Panc1 (cell line): ENCODE measurements around the gene PDS5B.

ENCODE experiments used
- CTCF ChIP-seq: fragments of 450-650 bp; IDR thresholded peaks from 2 replicates; pipeline ENCODE4 v1.5.1; 2017; ENCODE audit warnings: mild to moderate bottlenecking
- POLR2AphosphoS5 ChIP-seq: IDR thresholded peaks from 2 replicates; pipeline ENCODE4 v1.6.1; 2012; ENCODE audit warnings: mild to moderate bottlenecking, low read depth, low read length, moderate library complexity
- SIN3A ChIP-seq: IDR thresholded peaks from 2 replicates; pipeline ENCODE4 v1.6.1; 2012; ENCODE audit warnings: low read depth, mild to moderate bottlenecking, low read length, moderate library complexity, borderline replicate concordance; ENCODE audit not compliant: insufficient read depth
- TCF7L2 ChIP-seq: IDR thresholded peaks from 2 replicates; pipeline ENCODE4 v1.6.1; 2011; ENCODE audit warnings: mild to moderate bottlenecking, low read depth, low read length, inconsistent platforms
- TF ChIP-seq, protein P1 (sequence below), 2 experiments: IDR thresholded peaks; 2 replicates each; pipeline ENCODE4 v1.6.1; 2011 to 2012; ENCODE audit warnings: low read depth in 2 of 2, control low read depth in 1 of 2, low read length in 1 of 2, mild to moderate bottlenecking in 1 of 2, moderate library complexity in 1 of 2; ENCODE audit not compliant: insufficient read depth in 1 of 2

DNA sequence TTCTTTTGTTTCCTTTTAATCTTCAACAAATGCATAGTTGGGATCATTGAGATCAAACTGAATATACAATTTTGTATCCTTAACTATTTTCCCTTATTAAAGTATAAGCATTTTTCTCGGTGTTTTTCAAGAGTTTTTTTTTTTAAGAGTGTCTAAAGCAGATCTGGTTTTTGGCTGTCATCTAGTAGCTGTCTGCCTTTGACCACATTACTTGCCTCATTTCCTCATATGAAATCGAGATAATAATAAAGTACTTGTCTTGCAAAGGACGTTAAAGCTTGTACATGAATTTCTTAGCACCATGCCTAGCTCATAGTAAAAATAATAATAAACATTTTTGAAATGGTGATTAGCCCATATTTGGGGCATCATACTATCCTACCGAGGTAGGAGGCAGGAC is 121.2 kb downstream of the PDS5B start:
- no peak for TF ChIP-seq CTCF
- TF ChIP-seq TCF7L2 = no peak
- no peak for TF ChIP-seq POLR2AphosphoS5
- TF ChIP-seq, protein P1, sequence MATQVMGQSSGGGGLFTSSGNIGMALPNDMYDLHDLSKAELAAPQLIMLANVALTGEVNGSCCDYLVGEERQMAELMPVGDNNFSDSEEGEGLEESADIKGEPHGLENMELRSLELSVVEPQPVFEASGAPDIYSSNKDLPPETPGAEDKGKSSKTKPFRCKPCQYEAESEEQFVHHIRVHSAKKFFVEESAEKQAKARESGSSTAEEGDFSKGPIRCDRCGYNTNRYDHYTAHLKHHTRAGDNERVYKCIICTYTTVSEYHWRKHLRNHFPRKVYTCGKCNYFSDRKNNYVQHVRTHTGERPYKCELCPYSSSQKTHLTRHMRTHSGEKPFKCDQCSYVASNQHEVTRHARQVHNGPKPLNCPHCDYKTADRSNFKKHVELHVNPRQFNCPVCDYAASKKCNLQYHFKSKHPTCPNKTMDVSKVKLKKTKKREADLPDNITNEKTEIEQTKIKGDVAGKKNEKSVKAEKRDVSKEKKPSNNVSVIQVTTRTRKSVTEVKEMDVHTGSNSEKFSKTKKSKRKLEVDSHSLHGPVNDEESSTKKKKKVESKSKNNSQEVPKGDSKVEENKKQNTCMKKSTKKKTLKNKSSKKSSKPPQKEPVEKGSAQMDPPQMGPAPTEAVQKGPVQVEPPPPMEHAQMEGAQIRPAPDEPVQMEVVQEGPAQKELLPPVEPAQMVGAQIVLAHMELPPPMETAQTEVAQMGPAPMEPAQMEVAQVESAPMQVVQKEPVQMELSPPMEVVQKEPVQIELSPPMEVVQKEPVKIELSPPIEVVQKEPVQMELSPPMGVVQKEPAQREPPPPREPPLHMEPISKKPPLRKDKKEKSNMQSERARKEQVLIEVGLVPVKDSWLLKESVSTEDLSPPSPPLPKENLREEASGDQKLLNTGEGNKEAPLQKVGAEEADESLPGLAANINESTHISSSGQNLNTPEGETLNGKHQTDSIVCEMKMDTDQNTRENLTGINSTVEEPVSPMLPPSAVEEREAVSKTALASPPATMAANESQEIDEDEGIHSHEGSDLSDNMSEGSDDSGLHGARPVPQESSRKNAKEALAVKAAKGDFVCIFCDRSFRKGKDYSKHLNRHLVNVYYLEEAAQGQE (IDR thresholded peaks at IDR 0.05; ENCODE audit: insufficient read depth in 1 of 2, low read depth in 2 of 2, low read length in 1 of 2) = no peak
- TF ChIP-seq SIN3A = no peak
